Heart left ventricle (tissue), 13 donors: ENCODE results near the gene NEK9.

Experiments used
- CTCF ChIP-seq, 12 donors: fragments of 200-600 bp; sonication (generic) in 4 of 12; IDR thresholded peaks; one replicate each; pipeline versions ENCODE4 v1.5.0 to v1.8.0; 2018 to 2022; ENCODE audit warnings: antibody characterized with exemption in 12 of 12, mild to moderate bottlenecking in 5 of 12
- POLR2A ChIP-seq, 2 donors: fragments of 450-650 bp; IDR thresholded peaks; one replicate each; pipeline ENCODE4 v1.6.1; 2017; ENCODE audit warnings: antibody characterized with exemption in 2 of 2, mild to moderate bottlenecking in 2 of 2, moderate library complexity in 2 of 2
- donor health status: ischemic (EF 13 %, LVEDD 7.1; RV severe dilation, severe dysfunction).
- donor health status: DM: no; HTN: yes; CAD: no.
- donor health status: DM: no; HTN: no; CAD: no.
- donor health status: ischemic (EF 25% LVEDD 6.9; RV normal size, moderate dysfunction).
- donor health status: ischemic (EF 25% LVEDD 5.7; RV mildly dilated, moderate dysfunction).
- donor health status: ischemic (EF 35%, LVEDD 5.7; RV mildly dilated, moderate dysfunction).
- donor health status: nonischemic (EF 11% LVEDD 7.7; RV severe dilation, severe dysfunction).
- donor health status: DM: yes; HTN: yes; CAD: no.
- donor health status: PGD.
- donor health status: ischemic (EF 29% LVEDD 5.4; RV normal size, mild dysfunction).
- donor health status: nonischemic (EF 23%, LVEDD 6.1; RV moderate dilation, normal function).

GRCh38 chr14:75069811-75070145 lies 57.1 kb downstream of the NEK9 start:
- TF ChIP-seq CTCF (IDR thresholded peaks at IDR 0.05) = no peak
- TF ChIP-seq POLR2A (IDR thresholded peaks at IDR 0.05) = no peak
